ENCODE data around the gene ACSF2. TPM values are rescaled to one million over a fixed set of nuclear protein-coding genes. Genes with fewer than 3 reads are reported as not detected.

Gene ACSF2
- total and polyA plus RNA-seq, 2 donors (not counting 3 experiments of a cell fraction or from before 2014, with no cell fraction given): 33.2 to 37.2 TPM

- H3K36me3 ChIP-seq (ENCODE audit: control insufficient read depth in 2 of 2, extremely low read depth in 1 of 2, insufficient read depth in 2 of 2, low read length in 2 of 2): no peaks in the 10 kb centered on the region
- H3K79me2 ChIP-seq (ENCODE audit: control insufficient read depth, insufficient read depth, low read length): no peaks in the 10 kb centered on the region
- no peak overlapping the region for H3K9ac ChIP-seq (replicated peaks; ENCODE audit: extremely low read depth, insufficient read depth, low read length)
- peaks cover 0 to 4% of the 10 kb centered on the region in 2 experiments for H3K27me3 ChIP-seq (ENCODE audit: control insufficient read depth in 2 of 2, insufficient read depth in 2 of 2, low read length in 2 of 2)
- no peak overlapping the region for H3K4me3 ChIP-seq (replicated peaks in 1 of 3; ENCODE audit: insufficient read depth in 1 of 3, low read depth in 1 of 3, low read length in 3 of 3)
- no peak for DNase-seq (ENCODE audit: low read depth, low spot score)
- no peaks in the 10 kb centered on the region for H3K9me1 ChIP-seq (replicated peaks; ENCODE audit: control insufficient read depth, extremely low read depth, insufficient read depth, low read length)
- no peaks in the 10 kb centered on the region for H3K9me3 ChIP-seq (replicated peaks; ENCODE audit: control insufficient read depth, insufficient read depth, low read length)
- no peak overlapping the region for H3K27ac ChIP-seq (ENCODE audit: insufficient read depth, low read depth, low read length)
- FAIRE-seq: no peak
- H4K20me1 ChIP-seq (replicated peaks; ENCODE audit: control insufficient read depth, extremely low read depth, insufficient read depth, low read length): no peaks in the 10 kb centered on the region
- no peak overlapping the region for H3K4me2 ChIP-seq (ENCODE audit: insufficient read depth, low read length)
- dilution Hi-C loops (cut with MboI; ENCODE audit: extremely low pct_ligation_motif_present, low sequenced_read_pairs): no loop called here
- BruUV-seq (replicated peaks): no TSS peak
- TF ChIP-seq POLR2A (IDR thresholded peaks at IDR 0.05; ENCODE audit: low read depth, low read length): no peak
- TF ChIP-seq FOS (IDR thresholded peaks at IDR 0.05; ENCODE audit: borderline replicate concordance, insufficient read depth, low read length): no peak
- TF ChIP-seq MAX (IDR thresholded peaks at IDR 0.05; ENCODE audit: insufficient read depth, insufficient read length): no peak
- no peak for TF ChIP-seq CTCF (IDR thresholded peaks at IDR 0.05; ENCODE audit: extremely low read depth in 1 of 2, insufficient read depth in 1 of 2, low read depth in 1 of 2, low read length in 2 of 2)
- no peak for TF ChIP-seq GATA2 (IDR thresholded peaks at IDR 0.05; ENCODE audit: insufficient read depth, insufficient read length, low read depth, low read length)
- no peak for TF ChIP-seq EZH2 (IDR thresholded peaks at IDR 0.05; ENCODE audit: borderline replicate concordance, low read depth, low read length, severe bottlenecking)
- no peak for TF ChIP-seq MYC (IDR thresholded peaks at IDR 0.05; ENCODE audit: low read depth, low read length)
- no peak for TF ChIP-seq POLR2AphosphoS5 (IDR thresholded peaks at IDR 0.05; ENCODE audit: insufficient read depth, low read depth, low read length)
- TF ChIP-seq JUN (IDR thresholded peaks at IDR 0.05; ENCODE audit: borderline replicate concordance, insufficient read depth, insufficient read length, low read depth): no peak
- ChIA-PET CTCF (interaction anchor here (2.3 kb wide), 1 partner anchor 138 kb away, joined by 10 read pairs; no protein-coding TSS in a partner anchor), POLR2A (no interaction called here)
- intact Hi-C loops (cut with micrococcal nuclease): no loop called here
- no peaks in the 10 kb centered on the region for H3K4me1 ChIP-seq (ENCODE audit: control insufficient read depth, extremely low read depth, insufficient read depth, low read length)
- H2AFZ ChIP-seq (ENCODE audit: low read depth, low read length): no peak overlapping the region
Observed at GRCh38 chr17:50499721-50500120, 73.7 kb downstream of the ACSF2 start.

Measured in endothelial cell of umbilical vein (primary cell).